PC-9 (cell line): ENCODE results near the gene GOLT1A. TPM values are rescaled to one million over a fixed set of nuclear protein-coding genes. Genes with fewer than 3 reads are reported as not detected.

Source experiments
- BruUV-seq: library from RNA; stranded (reverse); fragments of 400-500 nt; replicated peaks from 2 replicates; lab custom pipeline; 2021; lab: Mats Ljungman, UMichigan
- CTCF ChIA-PET: fragments of 300-600 bp; sonication (Branson Sonifier 250); formaldehyde crosslinking; loops from one replicate; lab custom pipeline; 2022; ENCODE audit warnings: antibody characterized with exemption; lab: Charles Lee
- POLR2A ChIA-PET: fragments of 300-600 bp; sonication (Branson Sonifier 250); formaldehyde crosslinking; loops from one replicate; lab custom pipeline; 2022; ENCODE audit warnings: antibody characterized with exemption; ENCODE audit not compliant: unreplicated experiment; lab: Charles Lee
- DNase-seq, 2 experiments: peaks; one replicate each; pipeline versions ENCODE4 v3.0.0 to v3.0.0-alpha.2; 2015 to 2022; ENCODE audit warnings: mixed read lengths in 1 of 2
- H2AFZ ChIP-seq: fragments of 200-600 bp; sonication (generic); 2 replicates; pipeline ENCODE4 v1.8.1; 2017; ENCODE audit warnings: antibody characterized with exemption
- H3F3A ChIP-seq: fragments of 200-600 bp; sonication (generic); 2 replicates; pipeline ENCODE4 v1.8.1; 2017; ENCODE audit warnings: antibody characterized with exemption, mild to moderate bottlenecking, low read depth; ENCODE audit not compliant: insufficient read depth
- H3K27ac ChIP-seq: fragments of 200-600 bp; sonication (generic); 2 replicates; pipeline ENCODE4 v1.6.1; 2016; ENCODE audit warnings: mixed run types
- H3K27me3 ChIP-seq: fragments of 200-600 bp; sonication (generic); 2 replicates; pipeline ENCODE4 v1.6.1; 2016; ENCODE audit warnings: low read depth, mixed run types; ENCODE audit not compliant: insufficient read depth
- H3K36me3 ChIP-seq: fragments of 200-600 bp; sonication (generic); 2 replicates; pipeline ENCODE4 v1.6.1; 2016; ENCODE audit warnings: low read depth, mixed run types
- H3K4me1 ChIP-seq: fragments of 200-600 bp; sonication (generic); replicated peaks from 2 replicates; pipeline ENCODE4 v1.6.1; 2016; ENCODE audit warnings: mixed run types; ENCODE audit not compliant: insufficient read depth
- H3K4me2 ChIP-seq: fragments of 200-600 bp; sonication (generic); 2 replicates; pipeline ENCODE4 v1.6.1; 2017; ENCODE audit warnings: mixed run types
- H3K4me3 ChIP-seq: fragments of 200-600 bp; sonication (generic); 2 replicates; pipeline ENCODE4 v1.6.1; 2016; ENCODE audit warnings: mixed run types
- H3K79me2 ChIP-seq: fragments of 200-600 bp; sonication (generic); 2 replicates; pipeline ENCODE4 v1.6.1; 2017; ENCODE audit warnings: low read depth, mixed run types
- H3K9me2 ChIP-seq: fragments of 200-600 bp; sonication (generic); 2 replicates; pipeline ENCODE4 v1.8.1; 2017; ENCODE audit warnings: mild to moderate bottlenecking; ENCODE audit not compliant: insufficient read depth
- H3K9me3 ChIP-seq: fragments of 200-600 bp; sonication (generic); 2 replicates; pipeline ENCODE4 v1.8.1; 2016; ENCODE audit warnings: low read depth; ENCODE audit not compliant: insufficient read depth
- H4K20me1 ChIP-seq: fragments of 200-600 bp; sonication (generic); 2 replicates; pipeline ENCODE4 v1.8.1; 2017; ENCODE audit not compliant: insufficient read depth
- EZH2 ChIP-seq: fragments of 200-600 bp; sonication (generic); IDR thresholded peaks from 2 replicates; pipeline ENCODE4 v1.8.0; 2017; ENCODE audit warnings: antibody characterized with exemption, low read depth
- intact Hi-C: fragments of 100-400 bp; cut with micrococcal nuclease; formaldehyde crosslinking; loops from one replicate; pipeline ENCODE4 v1.10.0; 2022; ENCODE audit not compliant: unreplicated experiment
- total RNA-seq: library from RNA; stranded (reverse); gene quantifications from 2 replicates; pipeline ENCODE4 v1.2.3, GENCODE V29; 2021
- TF ChIP-seq, protein P1 (sequence below): fragments of 200-600 bp; sonication (generic); conservative IDR thresholded peaks from 2 replicates; pipeline ENCODE4 v1.6.1; 2017; ENCODE audit warnings: mixed run types, antibody characterized with exemption, mild to moderate bottlenecking, moderate library complexity

Gene GOLT1A
- total RNA-seq, 1 experiment from 2014 or later = 18.7 TPM

DNA sequence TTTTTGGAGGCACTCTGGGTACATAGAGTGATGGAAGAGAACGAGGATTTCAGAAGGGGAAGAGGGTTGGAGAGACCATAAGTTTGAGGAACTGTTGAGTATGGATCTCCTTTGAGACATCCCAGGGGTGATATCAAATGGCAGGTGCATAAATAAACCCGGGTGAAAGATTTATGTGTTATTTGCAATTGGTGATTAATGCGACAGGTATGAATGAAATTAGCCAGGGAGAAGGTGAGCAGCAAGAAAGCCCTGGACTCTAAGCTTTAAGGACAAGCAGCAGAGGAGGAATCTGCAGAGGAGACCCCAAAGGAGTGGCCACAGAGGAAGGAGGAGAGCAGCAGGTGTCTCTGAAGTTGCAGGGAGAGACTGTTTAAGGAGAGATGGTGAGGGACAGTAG, 38.8 kb downstream of the GOLT1A start:
- TF ChIP-seq EZH2 = no peak
- TF ChIP-seq, protein P1, sequence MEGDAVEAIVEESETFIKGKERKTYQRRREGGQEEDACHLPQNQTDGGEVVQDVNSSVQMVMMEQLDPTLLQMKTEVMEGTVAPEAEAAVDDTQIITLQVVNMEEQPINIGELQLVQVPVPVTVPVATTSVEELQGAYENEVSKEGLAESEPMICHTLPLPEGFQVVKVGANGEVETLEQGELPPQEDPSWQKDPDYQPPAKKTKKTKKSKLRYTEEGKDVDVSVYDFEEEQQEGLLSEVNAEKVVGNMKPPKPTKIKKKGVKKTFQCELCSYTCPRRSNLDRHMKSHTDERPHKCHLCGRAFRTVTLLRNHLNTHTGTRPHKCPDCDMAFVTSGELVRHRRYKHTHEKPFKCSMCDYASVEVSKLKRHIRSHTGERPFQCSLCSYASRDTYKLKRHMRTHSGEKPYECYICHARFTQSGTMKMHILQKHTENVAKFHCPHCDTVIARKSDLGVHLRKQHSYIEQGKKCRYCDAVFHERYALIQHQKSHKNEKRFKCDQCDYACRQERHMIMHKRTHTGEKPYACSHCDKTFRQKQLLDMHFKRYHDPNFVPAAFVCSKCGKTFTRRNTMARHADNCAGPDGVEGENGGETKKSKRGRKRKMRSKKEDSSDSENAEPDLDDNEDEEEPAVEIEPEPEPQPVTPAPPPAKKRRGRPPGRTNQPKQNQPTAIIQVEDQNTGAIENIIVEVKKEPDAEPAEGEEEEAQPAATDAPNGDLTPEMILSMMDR = no peak
- Histone ChIP-seq H3K9me3 (peaks cover 9% of the 10 kb centered on the region), H3K27me3 (no peaks in the 10 kb centered on the region), H3K27ac (peak overlapping the region; percentile 43), H3F3A (peaks cover 28% of the 10 kb centered on the region), H3K36me3 (peaks cover 16% of the 10 kb centered on the region), H2AFZ (no peak overlapping the region), H3K4me1 (peaks cover 84% of the 10 kb centered on the region), H3K4me2 (peak overlapping the region; percentile 97), H3K9me2 (no peaks in the 10 kb centered on the region), H4K20me1 (no peaks in the 10 kb centered on the region), H3K4me3 (peak overlapping the region; percentile 82), H3K79me2 (peaks cover 53% of the 10 kb centered on the region)
- CTCF ChIA-PET = interaction anchor here (1.1 kb wide), 1 partner anchor 40 kb away, joined by 3 read pairs; no protein-coding TSS in a partner anchor
- intact Hi-C loops = loop anchor here (5.0 kb wide), 1 partner anchor 332 kb away; no protein-coding TSS in a partner anchor
- no TSS peak for BruUV-seq
- POLR2A ChIA-PET = interaction anchor here (0.6 to 0.8 kb wide), 2 partner anchors 44 to 156 kb away, joined by 4 read pairs; no protein-coding TSS in a partner anchor
- peak in 1 of 2 experiments; percentile 85 for DNase-seq

DNA sequence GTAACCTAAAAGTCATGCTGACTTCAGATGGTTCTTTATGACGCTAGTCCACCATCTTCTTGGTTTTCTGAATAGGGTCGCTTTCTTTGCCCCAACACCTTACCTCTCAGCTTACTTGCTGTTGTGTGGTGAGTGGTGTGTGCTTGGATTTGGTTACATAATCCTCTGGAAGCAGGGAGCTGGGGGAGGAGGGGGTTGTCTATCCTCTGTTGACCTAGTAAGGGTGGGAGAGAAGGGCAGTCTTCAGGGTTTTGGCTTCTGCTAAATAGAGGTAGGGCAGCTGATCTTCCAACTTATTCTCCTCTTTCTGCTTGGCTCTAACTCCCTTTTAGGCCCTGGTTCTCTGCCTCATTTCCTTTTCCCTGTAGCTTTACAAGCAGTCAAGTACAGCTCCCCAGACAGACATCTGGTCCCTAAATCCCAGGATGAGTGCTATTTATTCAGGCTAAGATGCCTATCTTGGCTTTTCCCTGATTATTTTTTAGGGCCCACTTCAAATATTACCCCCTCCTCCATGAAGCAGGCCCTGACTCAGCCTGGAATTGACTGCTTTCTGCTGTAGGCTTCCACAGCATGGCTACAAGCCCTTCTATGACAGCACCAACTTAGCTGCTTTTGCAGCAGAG, 41.3 kb downstream of the GOLT1A start:
- Histone ChIP-seq H3K4me3 (no peak overlapping the region), H3K9me2 (no peaks in the 10 kb centered on the region), H3K27me3 (no peaks in the 10 kb centered on the region), H3K79me2 (peaks cover 34% of the 10 kb centered on the region), H3F3A (peaks cover 22% of the 10 kb centered on the region), H3K9me3 (peaks cover 24% of the 10 kb centered on the region), H3K4me2 (peak overlapping the region; percentile 37), H3K27ac (peak overlapping the region; percentile 88), H3K36me3 (peaks cover 10% of the 10 kb centered on the region; the same call in 1 of the 2 replicates), H2AFZ (peak overlapping the region; percentile 63), H4K20me1 (no peaks in the 10 kb centered on the region), H3K4me1 (peaks cover 61% of the 10 kb centered on the region)
- no TSS peak for BruUV-seq
- no peak for DNase-seq
- intact Hi-C loops = loop anchor here (2.0 to 5.0 kb wide), 2 partner anchors 18 to 335 kb away; no protein-coding TSS in a partner anchor
- CTCF ChIA-PET = interaction anchor here (0.9 to 1.6 kb wide), 2 partner anchors 18 to 26 kb away, joined by 3 to 5 read pairs; no protein-coding TSS in a partner anchor
- POLR2A ChIA-PET = interaction anchor here (0.6 kb wide), 3 partner anchors 140 to 302 kb away, joined by 5 to 9 read pairs (median 8); no protein-coding TSS in a partner anchor
- TF ChIP-seq, protein P1 = no peak
- no peak for TF ChIP-seq EZH2

GRCh38 chr1:204171751-204172178, 42.0 kb downstream of the GOLT1A start:
- no TSS peak for BruUV-seq
- Histone ChIP-seq H3K4me1 (peaks cover 53% of the 10 kb centered on the region), H2AFZ (no peak overlapping the region)

More at GRCh38 chr1:204171751-204172178, 42.0 kb downstream of the GOLT1A start:
- H3K27me3 ChIP-seq = no peaks in the 10 kb centered on the region
- ChIA-PET CTCF (interaction anchor here (0.9 to 1.6 kb wide), 2 partner anchors 19 to 27 kb away, joined by 3 to 5 read pairs; no protein-coding TSS in a partner anchor), POLR2A (no interaction called here)
- peak overlapping the region; percentile 88 for H3K27ac ChIP-seq
- peaks cover 10% of the 10 kb centered on the region; the same call in 1 of the 2 replicates for H3K36me3 ChIP-seq
- peaks cover 27% of the 10 kb centered on the region for H3K79me2 ChIP-seq
- H4K20me1 ChIP-seq = no peaks in the 10 kb centered on the region
- no peaks in the 10 kb centered on the region for H3K9me2 ChIP-seq
- H3F3A ChIP-seq = peaks cover 22% of the 10 kb centered on the region
- no peak overlapping the region for H3K4me3 ChIP-seq
- H3K4me2 ChIP-seq = peak overlapping the region; percentile 58
- intact Hi-C loops = loop anchor here (1.0 to 5.0 kb wide), 3 partner anchors 19 to 336 kb away; no protein-coding TSS in a partner anchor
- peaks cover 24% of the 10 kb centered on the region for H3K9me3 ChIP-seq
- TF ChIP-seq, protein P1 = no peak
- DNase-seq = peak; percentile 68 to 99
